Measurements from ENCODE around the gene RGS3.

Gene RGS3

GRCh38 chr9:113600871-113601614 is 137.5 kb downstream of the RGS3 start:
- peaks cover 35% of the 10 kb centered on the region for H3K4me1 ChIP-seq (ENCODE audit: insufficient read depth, low read length)
- no peak overlapping the region for H3K9ac ChIP-seq (ENCODE audit: low read depth, low read length)
- peaks cover 5% of the 10 kb centered on the region; the same call in 1 of the 2 replicates for H3K36me3 ChIP-seq (ENCODE audit: insufficient read depth, low read length)
- H3K9me3 ChIP-seq (ENCODE audit: control insufficient read depth, insufficient read depth, low read length), result no peaks in the 10 kb centered on the region

- H3K36me3 ChIP-seq (ENCODE audit: insufficient read depth, low read length), result peaks cover 5% of the 10 kb centered on the region; the same call in 1 of the 2 replicates
- no peak overlapping the region for H3K9ac ChIP-seq (ENCODE audit: low read depth, low read length)
- H3K4me1 ChIP-seq (ENCODE audit: insufficient read depth, low read length), result peaks cover 35% of the 10 kb centered on the region
- H3K9me3 ChIP-seq (ENCODE audit: control insufficient read depth, insufficient read depth, low read length), result no peaks in the 10 kb centered on the region
These were observed 138.1 kb downstream of the RGS3 start for GRCh38 chr9:113601656-113602055.

GRCh38 chr9:113602126-113603047 is 138.9 kb downstream of the RGS3 start:
- H3K9me3 ChIP-seq (ENCODE audit: control insufficient read depth, insufficient read depth, low read length), result no peaks in the 10 kb centered on the region
- no peak overlapping the region for H3K9ac ChIP-seq (ENCODE audit: low read depth, low read length)
- peaks cover 35% of the 10 kb centered on the region for H3K4me1 ChIP-seq (ENCODE audit: insufficient read depth, low read length)
- H3K36me3 ChIP-seq (ENCODE audit: insufficient read depth, low read length), result peaks cover 1% of the 10 kb centered on the region; the same call in 1 of the 2 replicates

- Histone ChIP-seq H3K9ac (ENCODE audit: low read depth, low read length) (no peak overlapping the region), H3K36me3 (ENCODE audit: insufficient read depth, low read length) (no peaks in the 10 kb centered on the region), H3K4me1 (ENCODE audit: insufficient read depth, low read length) (peaks cover 35% of the 10 kb centered on the region), H3K9me3 (ENCODE audit: control insufficient read depth, insufficient read depth, low read length) (no peaks in the 10 kb centered on the region)
These were observed 139.5 kb downstream of the RGS3 start for GRCh38 chr9:113603048-113603375.

- no peak overlapping the region for H3K9ac ChIP-seq (ENCODE audit: low read depth, low read length)
- H3K36me3 ChIP-seq (ENCODE audit: insufficient read depth, low read length), result no peaks in the 10 kb centered on the region
- peaks cover 35% of the 10 kb centered on the region for H3K4me1 ChIP-seq (ENCODE audit: insufficient read depth, low read length)
These were observed 140.2 kb downstream of the RGS3 start for GRCh38 chr9:113603773-113604172.

GRCh38 chr9:113604393-113604792 is 140.9 kb downstream of the RGS3 start:
- Histone ChIP-seq H3K4me1 (ENCODE audit: insufficient read depth, low read length) (peaks cover 36% of the 10 kb centered on the region), H3K36me3 (ENCODE audit: insufficient read depth, low read length) (no peaks in the 10 kb centered on the region), H3K9ac (ENCODE audit: low read depth, low read length) (no peak overlapping the region), H3K9me3 (ENCODE audit: control insufficient read depth, insufficient read depth, low read length) (no peaks in the 10 kb centered on the region)

More at GRCh38 chr9:113603773-113604172, 140.2 kb downstream of the RGS3 start:
- H3K9me3 ChIP-seq (ENCODE audit: control insufficient read depth, insufficient read depth, low read length), result no peaks in the 10 kb centered on the region

- no peaks in the 10 kb centered on the region for H3K36me3 ChIP-seq (ENCODE audit: insufficient read depth, low read length)
- H3K4me1 ChIP-seq (ENCODE audit: insufficient read depth, low read length), result peaks cover 44% of the 10 kb centered on the region
- no peaks in the 10 kb centered on the region for H3K9me3 ChIP-seq (ENCODE audit: control insufficient read depth, insufficient read depth, low read length)
- H3K9ac ChIP-seq (ENCODE audit: low read depth, low read length), result no peak overlapping the region
These were observed 143.0 kb downstream of the RGS3 start for GRCh38 chr9:113606510-113606909.

- peaks cover 29% of the 10 kb centered on the region for H3K4me1 ChIP-seq (ENCODE audit: insufficient read depth, low read length)
- H3K36me3 ChIP-seq (ENCODE audit: insufficient read depth, low read length), result no peaks in the 10 kb centered on the region
- no peak overlapping the region for H3K9ac ChIP-seq (ENCODE audit: low read depth, low read length)
- H3K9me3 ChIP-seq (ENCODE audit: control insufficient read depth, insufficient read depth, low read length), result no peaks in the 10 kb centered on the region
These were observed 144.7 kb downstream of the RGS3 start for GRCh38 chr9:113608082-113608685.

- peaks cover 19% of the 10 kb centered on the region for H3K4me1 ChIP-seq (ENCODE audit: insufficient read depth, low read length)
- no peak overlapping the region for H3K9ac ChIP-seq (ENCODE audit: low read depth, low read length)
- H3K9me3 ChIP-seq (ENCODE audit: control insufficient read depth, insufficient read depth, low read length), result no peaks in the 10 kb centered on the region
- H3K36me3 ChIP-seq (ENCODE audit: insufficient read depth, low read length), result no peaks in the 10 kb centered on the region
These were observed 146.2 kb downstream of the RGS3 start for GRCh38 chr9:113609562-113610318.

GRCh38 chr9:113611461-113612215 is 148.1 kb downstream of the RGS3 start:
- Histone ChIP-seq H3K36me3 (ENCODE audit: insufficient read depth, low read length) (no peaks in the 10 kb centered on the region), H3K9me3 (ENCODE audit: control insufficient read depth, insufficient read depth, low read length) (no peaks in the 10 kb centered on the region), H3K4me1 (ENCODE audit: insufficient read depth, low read length) (peaks cover 19% of the 10 kb centered on the region), H3K9ac (ENCODE audit: low read depth, low read length) (no peak overlapping the region)

GRCh38 chr9:113612216-113612747 is 148.8 kb downstream of the RGS3 start:
- Histone ChIP-seq H3K4me1 (ENCODE audit: insufficient read depth, low read length) (peaks cover 23% of the 10 kb centered on the region), H3K36me3 (ENCODE audit: insufficient read depth, low read length) (no peaks in the 10 kb centered on the region), H3K9me3 (ENCODE audit: control insufficient read depth, insufficient read depth, low read length) (no peaks in the 10 kb centered on the region), H3K9ac (ENCODE audit: low read depth, low read length) (no peak overlapping the region)

GRCh38 chr9:113612828-113613227 is 149.3 kb downstream of the RGS3 start:
- H3K36me3 ChIP-seq (ENCODE audit: insufficient read depth, low read length), result no peaks in the 10 kb centered on the region
- H3K4me1 ChIP-seq (ENCODE audit: insufficient read depth, low read length), result peaks cover 27% of the 10 kb centered on the region
- no peaks in the 10 kb centered on the region for H3K9me3 ChIP-seq (ENCODE audit: control insufficient read depth, insufficient read depth, low read length)
- H3K9ac ChIP-seq (ENCODE audit: low read depth, low read length), result no peak overlapping the region

- Histone ChIP-seq H3K9me3 (ENCODE audit: control insufficient read depth, insufficient read depth, low read length) (no peaks in the 10 kb centered on the region), H3K36me3 (ENCODE audit: insufficient read depth, low read length) (no peaks in the 10 kb centered on the region), H3K4me1 (ENCODE audit: insufficient read depth, low read length) (peaks cover 28% of the 10 kb centered on the region), H3K9ac (ENCODE audit: low read depth, low read length) (no peak overlapping the region)
These were observed 150.4 kb downstream of the RGS3 start for GRCh38 chr9:113613815-113614413.
